PFSK-1 (cell line): ENCODE data around the gene CCDC192.

Experiments used
- FOXP2 ChIP-seq: optimal IDR thresholded peaks from 2 replicates; pipeline ENCODE3; 2011; ENCODE audit warnings: borderline replicate concordance, control low read depth, inconsistent platforms; ENCODE audit not compliant: insufficient read depth; ENCODE audit errors: extremely low read length, extremely low read depth
- POLR2AphosphoS5 ChIP-seq: IDR thresholded peaks from 2 replicates; pipeline ENCODE4 v1.6.1; 2012; ENCODE audit warnings: low read depth, mild to moderate bottlenecking, control low read depth, low read length, moderate library complexity
- REST ChIP-seq, 2 experiments: IDR thresholded peaks; 2 replicates each; pipeline versions ENCODE4 v1.6.1 to v1.8.0; 2011 to 2012; ENCODE audit warnings: low read depth in 2 of 2, low read length in 2 of 2, control low read depth in 1 of 2, inconsistent platforms in 1 of 2, mild to moderate bottlenecking in 1 of 2, moderate library complexity in 1 of 2; ENCODE audit not compliant: insufficient read depth in 1 of 2
- SIN3A ChIP-seq: IDR thresholded peaks from 2 replicates; pipeline ENCODE4 v1.6.1; 2012; ENCODE audit warnings: mild to moderate bottlenecking, low read length, moderate library complexity, borderline replicate concordance; ENCODE audit not compliant: insufficient read depth
- TAF1 ChIP-seq: IDR thresholded peaks from 2 replicates; pipeline ENCODE4 v1.6.1; 2012; ENCODE audit warnings: low read length, control low read depth, borderline replicate concordance; ENCODE audit not compliant: insufficient read depth

CCDC192 gene

GRCh38 chr5:127665641-127666040, 37.5 kb upstream of the CCDC192 start:
- TF ChIP-seq SIN3A (no peak), FOXP2 (no peak), REST (IDR thresholded peaks at IDR 0.05; ENCODE audit: insufficient read depth in 1 of 2, low read depth in 2 of 2, low read length in 2 of 2) (no peak), TAF1 (no peak), POLR2AphosphoS5 (no peak)

GRCh38 chr5:127666043-127666716, 37.0 kb upstream of the CCDC192 start:
- TF ChIP-seq POLR2AphosphoS5 (no peak), TAF1 (no peak), REST (IDR thresholded peaks at IDR 0.05; ENCODE audit: insufficient read depth in 1 of 2, low read depth in 2 of 2, low read length in 2 of 2) (no peak), SIN3A (no peak), FOXP2 (no peak)

- TF ChIP-seq SIN3A (no peak), FOXP2 (no peak), POLR2AphosphoS5 (no peak), TAF1 (no peak), REST (IDR thresholded peaks at IDR 0.05; ENCODE audit: insufficient read depth in 1 of 2, low read depth in 2 of 2, low read length in 2 of 2) (no peak)
These were observed 35.3 kb upstream of the CCDC192 start for GRCh38 chr5:127667926-127668325.

DNA sequence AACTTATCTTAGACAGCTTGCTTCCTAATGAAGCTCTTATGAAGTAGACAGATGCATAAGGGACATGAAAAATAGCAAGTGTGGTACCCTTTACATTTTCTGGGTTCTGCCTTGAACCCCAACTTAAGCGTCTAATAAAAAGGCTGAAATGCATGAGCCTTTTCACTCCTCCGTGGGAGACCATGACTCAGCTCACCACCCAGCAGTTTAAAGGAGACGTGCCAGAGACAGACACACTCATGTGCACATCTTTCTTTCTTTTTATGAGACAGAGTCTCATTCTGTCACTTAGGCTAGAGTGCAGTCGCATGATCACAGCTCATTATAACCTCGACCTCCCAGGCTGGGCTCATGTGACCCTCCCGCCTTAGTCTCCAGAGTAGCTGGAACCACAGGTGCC, 32.0 kb upstream of the CCDC192 start:
- TF ChIP-seq TAF1, result no peak

- TF ChIP-seq TAF1 (no peak), SIN3A (no peak), REST (IDR thresholded peaks at IDR 0.05; ENCODE audit: insufficient read depth in 1 of 2, low read depth in 2 of 2, low read length in 2 of 2) (no peak), FOXP2 (no peak), POLR2AphosphoS5 (no peak)
These were observed 29.9 kb upstream of the CCDC192 start for GRCh38 chr5:127673117-127673800.
